Esophagus muscularis mucosa (tissue), 4 donors: Measurements from ENCODE around the gene IMMT. TPM values are rescaled to one million over a fixed set of nuclear protein-coding genes. Genes with fewer than 3 reads are reported as not detected.

Source experiments
- DNase-seq: peaks from one replicate; pipeline ENCODE4 v3.0.0-alpha.2; 2017; ENCODE audit errors: extremely low spot score
- H3K27ac ChIP-seq, 4 donors: fragments of 200-600 bp; sonication (generic); replicated peaks in 1 of 4; 1 replicate in 3 of 4; 2 replicates in 1 of 4; pipeline ENCODE4 v1.5.1; 2016 to 2019; ENCODE audit warnings: mild to moderate bottlenecking in 1 of 4
- H3K27me3 ChIP-seq, 4 donors: fragments of 200-600 bp; sonication (generic); one replicate each; pipeline versions ENCODE4 v1.5.1 to v1.6.0; 2016 to 2019
- H3K36me3 ChIP-seq, 4 donors: fragments of 200-600 bp; sonication (generic); one replicate each; pipeline ENCODE4 v1.5.1; 2016 to 2019
- H3K4me1 ChIP-seq, 4 donors: fragments of 200-600 bp; sonication (generic); one replicate each; pipeline ENCODE4 v1.5.1; 2016 to 2019
- H3K4me3 ChIP-seq, 4 donors: fragments of 200-600 bp; sonication (generic); 1 replicate in 2 of 4; 2 replicates in 2 of 4; pipeline ENCODE4 v1.5.1; 2016 to 2019; ENCODE audit warnings: mild to moderate bottlenecking in 4 of 4, moderate library complexity in 1 of 4
- H3K9me3 ChIP-seq, 4 donors: fragments of 200-600 bp; sonication (generic); 1 replicate in 3 of 4; 2 replicates in 1 of 4; pipeline ENCODE4 v1.5.1; 2016 to 2019
- EP300 ChIP-seq: sonication (generic); formaldehyde crosslinking; IDR thresholded peaks from one replicate; pipeline ENCODE4 v1.6.1; 2017; ENCODE audit warnings: antibody characterized with exemption
- POLR2A ChIP-seq: fragments of 450-650 bp; IDR thresholded peaks from one replicate; pipeline ENCODE4 v1.6.1; 2017; ENCODE audit warnings: antibody characterized with exemption, moderate library complexity, mild to moderate bottlenecking, low read depth
- POLR2AphosphoS5 ChIP-seq, 2 donors: sonication (generic); formaldehyde crosslinking; IDR thresholded peaks; one replicate each; pipeline ENCODE4 v1.6.1; 2017; ENCODE audit warnings: antibody characterized with exemption in 2 of 2
- WGBS: methylation state at CpG from one replicate; pipeline ENCODE4 v1.1.5; 2018; 5-methylcytosine and 5-hydroxymethylcytosine counted together
- intact Hi-C: fragments of 100-400 bp; cut with DNase I; formaldehyde crosslinking; loops from one replicate; pipeline ENCODE4 v1.15.1; 2023
- total RNA-seq, 4 donors: library from RNA; depleted of rRNA; stranded (reverse); fragments of >200 nt; gene quantifications; one replicate each; pipeline versions ENCODE4 v1.1.0 to v1.2.1, GENCODE V29; 2016
- TF ChIP-seq, protein P1 (sequence below), 3 experiments: fragments of 200-600 bp in 2 of 3; fragments of 450-650 bp in 1 of 3; sonication (generic) in 2 of 3; IDR thresholded peaks; one replicate each; pipeline ENCODE4 v1.5.1; 2017 to 2019; ENCODE audit warnings: antibody characterized with exemption in 3 of 3, mild to moderate bottlenecking in 2 of 3, moderate library complexity in 1 of 3

Gene IMMT
- total RNA-seq, 4 donors from 2014 or later, result 53.5 to 68.1 (median 66.6) TPM

DNA sequence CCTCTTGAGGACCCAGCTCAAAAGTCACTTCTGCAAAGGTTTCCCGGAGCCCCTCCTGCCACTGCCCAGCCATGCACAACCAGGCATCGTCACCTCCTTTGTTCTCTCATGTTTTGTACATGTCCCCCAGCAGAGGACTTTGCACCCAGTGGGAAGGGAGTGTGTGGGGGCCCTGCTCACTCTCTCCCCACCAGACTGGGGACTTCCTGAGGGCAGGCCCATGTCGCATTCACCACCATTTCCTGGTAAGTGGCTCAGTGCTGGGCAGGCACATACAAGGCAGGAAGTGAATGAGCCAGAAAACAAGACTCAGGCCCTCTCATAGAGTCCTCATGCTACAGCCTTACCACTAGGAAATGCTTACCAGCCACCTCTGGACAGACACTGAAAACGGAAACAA, 22.9 kb upstream of the IMMT start:
- WGBS, result 84% methylated on average over 4 of the region's 4 CpGs
- no peak for DNase-seq
- no peak for TF ChIP-seq EP300
- TF ChIP-seq, protein P1, sequence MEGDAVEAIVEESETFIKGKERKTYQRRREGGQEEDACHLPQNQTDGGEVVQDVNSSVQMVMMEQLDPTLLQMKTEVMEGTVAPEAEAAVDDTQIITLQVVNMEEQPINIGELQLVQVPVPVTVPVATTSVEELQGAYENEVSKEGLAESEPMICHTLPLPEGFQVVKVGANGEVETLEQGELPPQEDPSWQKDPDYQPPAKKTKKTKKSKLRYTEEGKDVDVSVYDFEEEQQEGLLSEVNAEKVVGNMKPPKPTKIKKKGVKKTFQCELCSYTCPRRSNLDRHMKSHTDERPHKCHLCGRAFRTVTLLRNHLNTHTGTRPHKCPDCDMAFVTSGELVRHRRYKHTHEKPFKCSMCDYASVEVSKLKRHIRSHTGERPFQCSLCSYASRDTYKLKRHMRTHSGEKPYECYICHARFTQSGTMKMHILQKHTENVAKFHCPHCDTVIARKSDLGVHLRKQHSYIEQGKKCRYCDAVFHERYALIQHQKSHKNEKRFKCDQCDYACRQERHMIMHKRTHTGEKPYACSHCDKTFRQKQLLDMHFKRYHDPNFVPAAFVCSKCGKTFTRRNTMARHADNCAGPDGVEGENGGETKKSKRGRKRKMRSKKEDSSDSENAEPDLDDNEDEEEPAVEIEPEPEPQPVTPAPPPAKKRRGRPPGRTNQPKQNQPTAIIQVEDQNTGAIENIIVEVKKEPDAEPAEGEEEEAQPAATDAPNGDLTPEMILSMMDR (IDR thresholded peaks at IDR 0.05), result no peak
- no peak for TF ChIP-seq POLR2A
- TF ChIP-seq POLR2AphosphoS5 (IDR thresholded peaks at IDR 0.05), result no peak
- Histone ChIP-seq H3K4me1 (peaks cover 19 to 42% (median 35%) of the 10 kb centered on the region in 4 donors), H3K9me3 (no peaks in the 10 kb centered on the region), H3K27ac (no peak overlapping the region), H3K4me3 (no peak overlapping the region), H3K36me3 (peaks cover 0 to 18% (median 11%) of the 10 kb centered on the region in 4 donors), H3K27me3 (no peaks in the 10 kb centered on the region)
- intact Hi-C loops, result no loop called here

DNA sequence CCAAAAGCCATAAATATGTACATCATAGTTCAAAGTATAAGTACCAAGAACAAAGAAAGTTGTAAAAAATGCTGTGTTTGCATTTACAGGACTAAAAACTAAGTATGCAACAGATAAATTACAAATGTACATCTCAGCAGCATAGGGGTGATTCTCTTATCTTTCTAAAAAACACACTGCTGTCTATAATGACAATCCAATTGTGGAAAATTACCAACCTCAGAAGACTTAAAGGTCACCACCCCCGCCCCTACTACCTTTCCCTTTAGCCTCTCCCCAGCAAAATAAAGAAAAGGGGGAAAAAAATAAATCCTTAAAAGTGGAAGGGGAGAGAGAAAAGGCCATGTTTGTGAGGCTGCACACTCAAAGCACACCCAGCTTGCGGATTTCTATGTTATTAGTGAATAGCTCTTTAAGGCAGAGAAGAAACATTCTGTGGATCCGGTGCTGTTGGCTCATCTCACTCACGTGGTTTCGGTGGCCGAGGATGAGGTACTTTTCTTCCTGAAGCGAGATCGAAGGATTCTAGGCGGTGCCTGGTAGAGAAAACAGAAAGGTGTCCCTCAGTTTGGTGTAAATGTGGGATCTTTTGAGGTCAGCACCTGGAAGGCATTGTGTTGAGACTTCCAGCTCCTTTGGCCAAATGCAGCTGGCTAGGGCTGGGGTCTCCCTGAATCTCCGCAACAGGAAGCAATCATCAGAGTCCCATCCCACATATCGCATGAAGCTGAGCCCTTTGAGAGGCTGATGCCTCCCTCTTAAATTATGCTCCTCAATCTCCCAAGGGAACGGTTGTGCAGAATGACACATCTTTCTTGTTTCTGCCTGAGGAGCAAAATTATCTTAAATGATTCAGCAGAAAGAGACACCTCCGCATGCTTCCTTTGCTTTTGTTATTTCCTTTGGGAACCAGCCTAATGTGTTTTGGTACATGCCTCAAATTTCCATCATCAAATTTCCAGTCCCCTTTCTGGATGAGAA, 21.6 kb upstream of the IMMT start:
- intact Hi-C loops, result no loop called here
- H3K9me3 ChIP-seq, result no peaks in the 10 kb centered on the region
- H3K4me1 ChIP-seq, result peaks cover 7 to 32% (median 24%) of the 10 kb centered on the region in 4 donors
- H3K27ac ChIP-seq, result peak overlapping the region in 1 of 4 donors; percentile 32
- no peak for DNase-seq
- no peak overlapping the region for H3K4me3 ChIP-seq
- 65% methylated on average over 13 of the region's 13 CpGs for WGBS
- peaks cover 4 to 30% (median 20%) of the 10 kb centered on the region in 4 donors for H3K36me3 ChIP-seq
- no peak for TF ChIP-seq POLR2A
- no peak for TF ChIP-seq POLR2AphosphoS5 (IDR thresholded peaks at IDR 0.05)
- no peak for TF ChIP-seq EP300
- TF ChIP-seq, protein P1 (IDR thresholded peaks at IDR 0.05), result no peak
- no peaks in the 10 kb centered on the region for H3K27me3 ChIP-seq

DNA sequence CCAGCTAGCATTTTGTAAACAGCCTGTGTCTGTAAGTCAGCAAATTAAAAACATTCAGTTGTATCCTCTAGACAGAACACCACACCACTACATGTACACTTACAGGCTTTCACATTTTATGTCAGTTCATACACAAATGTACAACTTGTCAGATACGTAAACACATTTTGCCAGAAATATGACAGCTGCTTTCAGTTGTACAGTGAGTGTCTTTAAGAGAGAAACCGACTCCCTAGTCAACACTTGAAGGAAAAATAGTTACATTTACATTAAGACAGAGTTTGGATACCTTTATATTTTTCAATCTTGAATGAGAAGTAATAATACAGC, 19.2 kb upstream of the IMMT start:
- peaks cover 27 to 53% (median 39%) of the 10 kb centered on the region in 4 donors for H3K36me3 ChIP-seq
- no peak for DNase-seq
- H3K9me3 ChIP-seq, result no peaks in the 10 kb centered on the region
- no peak overlapping the region for H3K4me3 ChIP-seq
- H3K27me3 ChIP-seq, result no peaks in the 10 kb centered on the region
- TF ChIP-seq POLR2AphosphoS5 (IDR thresholded peaks at IDR 0.05) (no peak), EP300 (no peak), POLR2A (no peak)
- TF ChIP-seq, protein P1 (IDR thresholded peaks at IDR 0.05), result no peak
- H3K4me1 ChIP-seq, result peaks cover 0 to 19% (median 13%) of the 10 kb centered on the region in 4 donors
- WGBS, result 78% methylated on average over 2 of the region's 2 CpGs
- intact Hi-C loops, result no loop called here
- peak overlapping the region; percentile 0 to 51 (median 22) for H3K27ac ChIP-seq

DNA sequence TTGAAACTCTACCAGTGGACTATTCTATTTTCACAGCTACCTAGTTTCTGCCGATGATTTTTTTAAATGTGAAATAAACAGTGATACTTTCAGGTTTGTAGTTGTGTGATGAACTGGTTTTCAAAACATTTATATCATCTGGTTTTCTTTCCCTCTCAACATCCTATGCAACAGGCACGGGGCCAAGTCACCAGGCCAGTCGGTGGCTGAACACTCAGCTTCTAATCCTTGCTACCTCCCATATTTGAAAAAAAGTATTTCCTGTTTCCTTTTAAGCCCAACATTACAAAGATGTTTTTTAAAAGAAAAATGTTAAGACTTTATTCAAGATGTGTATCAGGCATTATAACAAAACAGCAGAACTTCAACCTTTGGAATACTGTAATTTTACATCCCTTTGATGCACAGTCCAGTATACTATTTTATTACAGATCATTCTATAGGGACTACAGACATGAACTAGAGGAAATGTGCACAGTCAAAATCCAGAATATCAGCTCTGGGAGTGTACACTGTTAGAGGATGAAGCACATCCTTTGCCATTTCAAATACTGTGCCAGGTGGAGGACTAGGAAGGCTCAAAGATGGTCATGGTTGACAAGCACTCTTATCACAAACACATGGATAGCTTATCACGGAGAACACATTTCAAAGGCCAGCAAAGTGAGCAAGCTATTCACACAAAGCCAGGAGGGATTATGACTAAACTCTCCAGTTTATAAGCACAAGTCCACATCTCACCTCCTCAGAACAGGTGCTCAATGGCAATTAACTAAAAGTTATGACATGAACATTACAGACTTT, 18.6 kb upstream of the IMMT start:
- Histone ChIP-seq H3K27me3 (no peaks in the 10 kb centered on the region), H3K4me3 (no peak overlapping the region), H3K4me1 (peaks cover 0 to 19% (median 13%) of the 10 kb centered on the region in 4 donors), H3K36me3 (peaks cover 32 to 59% (median 45%) of the 10 kb centered on the region in 4 donors), H3K27ac (peak overlapping the region; percentile 10 to 51 (median 30)), H3K9me3 (no peaks in the 10 kb centered on the region)
- intact Hi-C loops, result no loop called here
- WGBS, result 39% methylated on average over 4 of the region's 4 CpGs
- peak; percentile 47 for DNase-seq
- TF ChIP-seq POLR2A, result no peak
- TF ChIP-seq, protein P1 (IDR thresholded peaks at IDR 0.05), result no peak
- TF ChIP-seq EP300, result no peak
- no peak for TF ChIP-seq POLR2AphosphoS5 (IDR thresholded peaks at IDR 0.05)
